Iris pigment epithelial cell (primary cell): ENCODE results near the gene GRAP.
A peak's percentile ranks its signal among the peaks of the same experiment; 100 is the strongest.

Experiments
- DNase-seq: peaks from one replicate; pipeline ENCODE4 v3.0.0-alpha.2; 2011; ENCODE audit warnings: low read depth

The GRAP gene

GRCh38 chr17:18984273-18985114, 62.3 kb downstream of the GRAP start:
- no peak for DNase-seq

GRCh38 chr17:18981642-18982424, 64.9 kb downstream of the GRAP start:
- DNase-seq: peak; percentile 75

GRCh38 chr17:18981335-18981641, 65.5 kb downstream of the GRAP start:
- DNase-seq: no peak

GRCh38 chr17:18980682-18981334, 65.9 kb downstream of the GRAP start:
- DNase-seq: peak; percentile 58

- no peak for DNase-seq
Measured at GRCh38 chr17:18978655-18979054, 68.1 kb downstream of the GRAP start.

- no peak for DNase-seq
Measured at GRCh38 chr17:18978050-18978449, 68.7 kb downstream of the GRAP start.

GRCh38 chr17:18977646-18978045, 69.1 kb downstream of the GRAP start:
- DNase-seq: no peak

GRCh38 chr17:18977021-18977420, 69.7 kb downstream of the GRAP start:
- no peak for DNase-seq

- DNase-seq: no peak
Measured at GRCh38 chr17:18976201-18976600, 70.6 kb downstream of the GRAP start.

GRCh38 chr17:18975597-18975996, 71.2 kb downstream of the GRAP start:
- DNase-seq: no peak

GRCh38 chr17:18974407-18975149, 72.2 kb downstream of the GRAP start:
- DNase-seq: peak; percentile 18

GRCh38 chr17:18971801-18972200, 75.0 kb downstream of the GRAP start:
- no peak for DNase-seq
